Activated T-helper 1 cell treated with anti-CD3 and anti-CD28 coated beads, Interleukin-2, amount 50 U/mL, for 16 hours (primary cell): ENCODE data around the gene PLEK.
"Not testable (repeated sequence)": the region's sequence is repeated elsewhere in the genome, so short reads cannot be mapped to it uniquely, and the experiment has no call there.

Source experiments
- DNase-seq, 2 donors: peaks; one replicate each; pipeline ENCODE4 v3.0.0-alpha.2; 2020; ENCODE audit warnings: low read depth in 1 of 2, low spot score in 1 of 2

PLEK gene

GRCh38 chr2:68352651-68353391, 12.3 kb upstream of the PLEK start:
- no peak for DNase-seq

- DNase-seq, result no peak
Measured at GRCh38 chr2:68356599-68357239, 8.4 kb upstream of the PLEK start.

DNA sequence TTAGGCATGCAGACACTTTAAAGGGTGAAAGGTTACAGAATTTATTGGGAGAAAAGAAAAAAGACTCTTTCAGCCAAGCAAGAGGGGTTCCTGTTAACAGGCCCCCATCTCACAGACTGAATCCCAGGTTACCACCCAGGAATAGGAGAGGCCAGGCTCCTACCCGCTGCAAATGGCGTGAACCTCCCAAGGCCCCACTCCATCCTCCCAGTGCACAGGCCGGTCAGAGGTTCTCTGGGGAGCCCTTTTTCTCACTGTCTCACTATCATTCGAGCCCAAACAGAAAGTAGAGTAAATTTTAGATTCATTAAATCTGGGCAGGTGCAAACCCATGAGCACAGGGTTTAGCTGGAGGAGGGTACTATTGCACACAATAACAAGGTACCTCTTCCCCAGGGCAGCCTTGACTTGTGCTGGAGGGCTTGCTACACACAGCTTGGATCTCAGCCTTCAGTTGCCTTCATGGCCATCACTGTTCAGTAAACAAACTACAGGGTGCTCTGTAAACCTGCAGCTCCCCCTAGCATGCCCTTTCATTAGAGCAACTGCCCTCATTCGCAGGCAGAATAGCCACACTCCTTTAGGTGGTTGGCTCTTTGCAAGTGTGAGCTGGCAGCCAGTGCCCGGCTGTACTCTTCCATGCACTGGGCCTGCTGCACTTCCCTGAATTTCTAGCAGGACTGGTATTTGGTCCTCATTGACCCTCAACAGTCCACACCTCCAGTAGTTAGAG, 7.3 kb upstream of the PLEK start:
- no peak for DNase-seq

DNA sequence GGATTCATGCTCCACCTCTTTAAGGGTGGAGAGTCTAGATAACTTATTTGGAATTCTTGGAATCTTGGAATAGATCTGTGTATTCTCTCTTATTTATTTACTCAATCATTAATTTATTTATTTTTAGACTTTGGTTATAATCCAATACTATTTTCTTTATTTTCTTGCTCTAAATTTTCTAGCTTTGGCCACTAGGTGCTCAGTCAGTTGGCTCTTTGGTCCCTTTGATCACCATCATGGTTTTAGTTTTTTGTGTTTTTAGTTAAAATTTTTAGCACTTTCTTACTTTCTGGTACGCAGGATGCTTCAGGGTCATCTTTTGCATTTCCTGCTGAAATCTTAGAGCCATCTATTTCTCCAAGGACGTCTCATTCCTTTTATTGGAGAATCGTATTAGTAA, 5.2 kb upstream of the PLEK start:
- DNase-seq, result no peak

- peak; percentile 59 to 64 for DNase-seq
Measured at GRCh38 chr2:68362069-68362468, 3.0 kb upstream of the PLEK start.

GRCh38 chr2:68362749-68363148, 2.3 kb upstream of the PLEK start:
- DNase-seq, result no peak

DNA sequence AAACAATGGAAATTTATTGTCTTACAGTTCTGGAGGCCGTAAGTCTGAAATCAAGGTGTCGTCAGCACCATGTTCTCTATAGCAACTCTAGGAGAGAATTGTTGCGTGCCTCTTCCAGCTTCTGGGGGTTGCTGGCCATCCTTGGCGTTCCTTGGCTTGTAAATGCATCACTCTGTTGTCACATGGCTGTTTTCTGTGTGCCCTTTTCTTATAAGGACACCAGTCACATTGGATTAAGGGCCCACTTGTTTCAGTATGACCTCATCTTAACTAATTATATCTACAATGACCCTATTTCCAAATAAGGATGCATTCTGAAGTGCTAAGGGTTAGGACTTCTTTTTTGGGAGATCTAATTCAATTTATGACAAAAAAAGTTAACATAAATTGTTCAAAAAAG, 1.4 kb upstream of the PLEK start:
- no peak for DNase-seq

DNA sequence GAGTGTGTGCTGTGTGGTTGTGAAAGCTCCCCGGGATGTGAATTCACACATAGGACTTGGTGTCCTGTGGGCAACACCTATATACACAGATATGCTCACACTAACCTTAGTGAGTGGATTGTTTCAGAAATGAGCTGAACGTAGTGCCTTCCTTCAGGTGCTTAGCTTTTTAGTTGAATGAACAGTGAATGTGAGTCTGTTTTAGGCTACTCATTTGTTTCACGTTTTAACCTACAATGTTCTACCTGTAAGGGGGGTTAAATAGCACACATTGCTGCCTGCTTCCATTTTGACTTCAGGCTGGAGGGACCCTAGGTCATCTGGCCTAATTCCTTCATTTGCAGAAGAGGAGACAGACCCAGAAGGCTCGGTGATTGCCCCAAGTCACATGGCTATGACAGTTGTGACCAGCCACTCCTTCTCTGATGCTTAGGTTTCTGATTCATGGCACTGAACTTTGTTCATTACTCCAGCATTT, 1.0 kb downstream of the PLEK start:
- DNase-seq, result no peak

- DNase-seq, result no peak
Measured at GRCh38 chr2:68367953-68368653, 3.0 kb downstream of the PLEK start.

DNA sequence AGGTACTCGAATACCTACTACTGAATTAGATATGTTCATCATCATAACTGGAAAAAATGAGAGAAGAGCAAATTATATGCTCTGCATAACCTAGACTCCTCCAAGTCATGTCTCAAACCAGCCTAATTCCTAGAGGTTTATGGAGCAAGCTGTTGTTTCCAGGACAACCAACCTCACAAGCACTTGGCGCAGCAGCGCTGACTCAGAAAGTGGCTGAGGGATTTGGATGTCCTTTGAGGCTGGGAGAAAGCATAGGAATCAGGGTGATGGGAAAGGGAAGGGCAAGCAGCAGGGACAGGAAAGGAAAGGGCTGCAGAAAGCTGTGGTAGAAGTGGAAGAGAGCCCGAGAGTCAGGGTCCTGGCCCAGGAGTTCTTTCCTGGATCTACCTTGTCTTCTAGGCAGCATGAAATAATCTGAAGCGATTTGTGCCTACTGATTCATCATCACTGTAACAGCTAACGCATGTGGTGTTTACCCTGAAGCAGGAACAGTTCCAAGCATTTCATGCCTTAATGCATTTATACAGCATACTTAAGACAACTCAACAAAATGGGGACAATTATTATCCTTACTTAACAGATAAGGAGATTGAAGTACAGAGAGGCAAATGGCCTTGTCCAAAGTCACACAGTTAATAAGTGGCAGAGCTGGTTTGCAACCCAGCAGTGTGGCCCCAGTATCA, 3.7 kb downstream of the PLEK start:
- DNase-seq, result no peak

- no peak for DNase-seq
Measured at GRCh38 chr2:68369337-68369734, 4.3 kb downstream of the PLEK start.

GRCh38 chr2:68371138-68371537, 6.1 kb downstream of the PLEK start:
- DNase-seq, result no peak

- DNase-seq, result no peak
Measured at GRCh38 chr2:68371581-68371980, 6.5 kb downstream of the PLEK start.

DNA sequence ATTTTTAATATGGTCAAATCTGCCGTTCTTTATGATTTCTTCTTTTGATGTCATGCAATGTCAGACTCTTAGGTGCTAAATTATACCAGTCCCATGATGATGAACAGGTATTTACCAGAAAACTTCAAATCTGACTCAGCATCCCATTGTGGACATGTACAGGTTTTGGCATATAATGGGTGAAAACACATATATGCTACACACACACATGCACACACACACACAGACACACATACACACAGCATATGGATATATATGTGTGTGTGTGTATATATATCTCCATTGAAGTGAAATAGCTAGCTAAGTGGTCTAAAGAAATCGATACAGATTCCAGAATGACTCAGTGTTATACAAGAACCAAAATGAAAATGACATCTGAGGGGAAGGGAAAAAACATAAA, 7.4 kb downstream of the PLEK start:
- no peak for DNase-seq

- DNase-seq, result no peak
Measured at GRCh38 chr2:68374184-68374583, 9.1 kb downstream of the PLEK start.

DNA sequence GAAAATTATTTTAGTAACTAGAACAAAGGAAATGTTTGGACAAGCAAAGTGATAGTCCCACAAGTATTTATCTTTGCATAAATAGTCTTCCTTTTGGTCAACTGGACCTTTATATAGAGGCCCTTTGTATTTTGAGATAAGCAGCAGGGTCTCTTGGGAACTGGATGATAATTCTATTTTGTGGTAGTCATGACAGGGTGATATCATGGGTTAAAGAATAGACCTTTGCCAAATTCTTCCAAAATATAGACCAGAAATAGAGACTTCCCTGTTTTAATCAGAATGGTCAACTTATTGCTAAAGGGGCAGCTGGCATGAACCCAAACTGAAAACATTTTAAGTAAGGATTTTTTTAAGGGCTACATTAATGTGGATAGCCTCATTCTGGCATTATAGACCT, 10.5 kb downstream of the PLEK start:
- DNase-seq, result no peak

DNA sequence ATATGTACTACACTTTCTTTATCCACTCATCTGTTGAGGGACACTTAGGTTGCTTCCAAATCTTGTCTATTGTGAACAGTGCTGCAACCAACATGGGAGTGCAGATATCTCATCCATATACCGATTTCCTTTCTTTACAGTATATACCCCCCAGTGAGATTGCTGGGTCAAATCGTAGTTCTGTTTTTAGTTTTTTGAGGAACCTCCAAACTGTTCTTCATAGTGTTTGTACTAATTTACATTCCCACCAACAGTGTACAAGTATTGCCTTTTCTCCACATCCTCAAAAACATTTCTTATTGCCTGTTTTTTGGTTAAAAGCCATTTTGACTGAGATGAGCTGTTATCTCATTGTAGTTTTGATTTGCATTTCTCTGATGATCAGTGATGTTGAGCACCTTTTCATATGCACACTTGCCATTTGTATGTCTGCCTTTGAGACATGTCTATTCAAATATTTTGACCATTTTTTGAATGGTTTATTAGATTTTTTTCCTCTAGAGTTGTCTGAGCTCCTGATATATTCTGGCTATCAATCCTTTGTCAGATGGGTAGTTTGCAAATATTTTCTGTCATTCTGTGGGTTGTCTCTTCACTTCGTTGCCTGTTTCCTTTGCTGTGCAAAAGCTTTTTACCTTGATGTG, 12.2 kb downstream of the PLEK start:
- DNase-seq, result no peak

- DNase-seq, result not testable (repeated sequence)
Measured at GRCh38 chr2:68378779-68379178, 13.7 kb downstream of the PLEK start.

- no peak for DNase-seq
Measured at GRCh38 chr2:68379184-68379708, 14.2 kb downstream of the PLEK start.

DNA sequence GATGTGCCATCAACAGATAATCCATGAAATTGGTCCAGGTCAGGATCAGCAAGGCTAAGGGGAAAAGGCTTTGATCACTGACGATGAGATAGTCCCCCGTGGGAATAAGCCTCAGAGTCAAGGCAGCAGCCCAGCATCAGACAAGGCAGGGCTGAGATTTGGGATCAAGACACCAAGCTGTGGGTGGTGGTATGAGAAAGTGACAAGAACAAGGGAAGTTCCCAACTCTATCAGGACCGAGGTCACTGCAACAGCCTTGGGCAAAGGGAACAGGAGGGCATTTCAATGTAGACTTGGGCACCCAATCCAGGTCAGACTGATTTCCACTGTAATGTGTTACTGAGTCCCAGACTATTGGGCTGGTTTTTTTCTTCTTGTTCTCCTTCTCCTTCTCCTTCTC, 18.7 kb downstream of the PLEK start:
- no peak for DNase-seq
